ENCODE data around the gene TIFAB. TPM values are rescaled to one million over a fixed set of nuclear protein-coding genes. Genes with fewer than 3 reads are reported as not detected.

TIFAB gene
- total RNA-seq, 4 donors from 2014 or later = not detected

- no peak for DNase-seq (ENCODE audit: low spot score in 2 of 2)
- 82 to 100% methylated on average over 2 of the region's 2 CpGs for WGBS, 2 donors
Observed at GRCh38 chr5:135450952-135451351, 1.2 kb downstream of the TIFAB start.

GRCh38 chr5:135450336-135450735, 1.8 kb downstream of the TIFAB start:
- Histone ChIP-seq H3K36me3 (no peaks in the 10 kb centered on the region), H3K9me3 (no peaks in the 10 kb centered on the region), H3K27ac (no peak overlapping the region), H3K4me3 (no peak overlapping the region), H3K27me3 (no peaks in the 10 kb centered on the region), H3K4me1 (peaks cover 0 to 3% (median 1%) of the 10 kb centered on the region in 4 donors)
- 50 to 53% methylated on average over 3 of the region's 3 CpGs for WGBS, 2 donors
- DNase-seq (ENCODE audit: low spot score in 2 of 2) = no peak
- TF ChIP-seq EP300 (IDR thresholded peaks at IDR 0.05) (no peak), POLR2A (IDR thresholded peaks at IDR 0.05) (no peak), CTCF (IDR thresholded peaks at IDR 0.05) (no peak)

More at GRCh38 chr5:135450952-135451351, 1.2 kb downstream of the TIFAB start:
- Histone ChIP-seq H3K4me3 (no peak overlapping the region), H3K27me3 (no peaks in the 10 kb centered on the region), H3K4me1 (peaks cover 0 to 3% (median 1%) of the 10 kb centered on the region in 4 donors), H3K36me3 (no peaks in the 10 kb centered on the region), H3K9me3 (no peaks in the 10 kb centered on the region), H3K27ac (no peak overlapping the region)
- TF ChIP-seq CTCF (IDR thresholded peaks at IDR 0.05) (no peak), EP300 (IDR thresholded peaks at IDR 0.05) (no peak), POLR2A (IDR thresholded peaks at IDR 0.05) (no peak)

GRCh38 chr5:135449644-135450043, 2.5 kb downstream of the TIFAB start:
- TF ChIP-seq CTCF (IDR thresholded peaks at IDR 0.05) = no peak
- no peak for TF ChIP-seq POLR2A (IDR thresholded peaks at IDR 0.05)
- no peak for TF ChIP-seq EP300 (IDR thresholded peaks at IDR 0.05)

GRCh38 chr5:135448791-135449507, 3.2 kb downstream of the TIFAB start:
- Histone ChIP-seq H3K36me3 (no peaks in the 10 kb centered on the region), H3K4me1 (peaks cover 0 to 3% (median 1%) of the 10 kb centered on the region in 4 donors), H3K27me3 (no peaks in the 10 kb centered on the region), H3K27ac (no peak overlapping the region), H3K9me3 (no peaks in the 10 kb centered on the region), H3K4me3 (no peak overlapping the region)
- DNase-seq (ENCODE audit: low spot score in 2 of 2) = no peak
- 72 to 81% methylated on average over 8 to 9 of the region's 9 CpGs for WGBS, 2 donors
- no peak for TF ChIP-seq POLR2A (IDR thresholded peaks at IDR 0.05)
- TF ChIP-seq EP300 (IDR thresholded peaks at IDR 0.05) = no peak
- TF ChIP-seq CTCF (IDR thresholded peaks at IDR 0.05) = no peak

More at GRCh38 chr5:135449644-135450043, 2.5 kb downstream of the TIFAB start:
- Histone ChIP-seq H3K9me3 (no peaks in the 10 kb centered on the region), H3K36me3 (no peaks in the 10 kb centered on the region), H3K4me1 (peaks cover 0 to 3% (median 1%) of the 10 kb centered on the region in 4 donors), H3K4me3 (no peak overlapping the region), H3K27ac (no peak overlapping the region), H3K27me3 (no peaks in the 10 kb centered on the region)
- no peak for DNase-seq (ENCODE audit: low spot score in 2 of 2)
- WGBS, 2 donors = 95 to 98% methylated on average over 12 of the region's 12 CpGs

- no peak for DNase-seq (ENCODE audit: low spot score in 2 of 2)
- no peaks in the 10 kb centered on the region for H3K27me3 ChIP-seq
- H3K4me3 ChIP-seq = no peak overlapping the region
- peaks cover 0 to 7% (median 2%) of the 10 kb centered on the region in 4 donors for H3K4me1 ChIP-seq
- 82 to 86% methylated on average over 9 of the region's 9 CpGs for WGBS, 2 donors
- no peak overlapping the region for H3K27ac ChIP-seq
- no peaks in the 10 kb centered on the region for H3K36me3 ChIP-seq
- no peak for TF ChIP-seq EP300 (IDR thresholded peaks at IDR 0.05)
- TF ChIP-seq CTCF (IDR thresholded peaks at IDR 0.05) = no peak
- no peak for TF ChIP-seq POLR2A (IDR thresholded peaks at IDR 0.05)
- no peaks in the 10 kb centered on the region for H3K9me3 ChIP-seq
Observed at GRCh38 chr5:135448071-135448739, 3.9 kb downstream of the TIFAB start.
